SK-N-SH treated with all-trans-retinoic acid at 6 μM for 48 hours (cell line): ENCODE data around the gene MYL10.

Experiments
- ARNTL ChIP-seq: fragments of 450-650 bp; formaldehyde crosslinking; IDR thresholded peaks from 2 replicates; pipeline ENCODE4 v1.5.0; 2020; ENCODE audit warnings: low read depth, mild to moderate bottlenecking, moderate library complexity, borderline replicate concordance
- CSDC2 ChIP-seq: fragments of 250-450 bp; sonication (Bioruptor Pico); IDR thresholded peaks from 2 replicates; pipeline ENCODE4 v1.5.0; 2020; ENCODE audit warnings: mild to moderate bottlenecking, moderate library complexity
- ESRRG ChIP-seq: fragments of 250-450 bp; sonication (Bioruptor Pico); IDR thresholded peaks from 2 replicates; pipeline ENCODE4 v1.6.1; 2021; ENCODE audit warnings: mild to moderate bottlenecking
- GLIS3 ChIP-seq: fragments of 250-450 bp; sonication (Bioruptor Pico); IDR thresholded peaks from 2 replicates; pipeline ENCODE4 v1.5.0; 2020; ENCODE audit warnings: mild to moderate bottlenecking, moderate library complexity
- TSHZ2 ChIP-seq: fragments of 250-450 bp; sonication (Bioruptor Pico); IDR thresholded peaks from 2 replicates; pipeline ENCODE4 v1.5.0; 2020; ENCODE audit warnings: mild to moderate bottlenecking, moderate library complexity
- ZFP3 ChIP-seq: fragments of 250-450 bp; sonication (Bioruptor Pico); IDR thresholded peaks from 2 replicates; pipeline ENCODE4 v1.5.0; 2020; ENCODE audit warnings: mild to moderate bottlenecking, moderate library complexity
- TF ChIP-seq, protein P1 (sequence below): fragments of 250-450 bp; sonication (Bioruptor Pico); IDR thresholded peaks from 2 replicates; pipeline ENCODE4 v1.8.0; 2020; ENCODE audit warnings: mild to moderate bottlenecking, moderate library complexity, borderline replicate concordance

GRCh38 chr7:101625031-101625791 is 3.9 kb downstream of the MYL10 start:
- TF ChIP-seq, protein P1, sequence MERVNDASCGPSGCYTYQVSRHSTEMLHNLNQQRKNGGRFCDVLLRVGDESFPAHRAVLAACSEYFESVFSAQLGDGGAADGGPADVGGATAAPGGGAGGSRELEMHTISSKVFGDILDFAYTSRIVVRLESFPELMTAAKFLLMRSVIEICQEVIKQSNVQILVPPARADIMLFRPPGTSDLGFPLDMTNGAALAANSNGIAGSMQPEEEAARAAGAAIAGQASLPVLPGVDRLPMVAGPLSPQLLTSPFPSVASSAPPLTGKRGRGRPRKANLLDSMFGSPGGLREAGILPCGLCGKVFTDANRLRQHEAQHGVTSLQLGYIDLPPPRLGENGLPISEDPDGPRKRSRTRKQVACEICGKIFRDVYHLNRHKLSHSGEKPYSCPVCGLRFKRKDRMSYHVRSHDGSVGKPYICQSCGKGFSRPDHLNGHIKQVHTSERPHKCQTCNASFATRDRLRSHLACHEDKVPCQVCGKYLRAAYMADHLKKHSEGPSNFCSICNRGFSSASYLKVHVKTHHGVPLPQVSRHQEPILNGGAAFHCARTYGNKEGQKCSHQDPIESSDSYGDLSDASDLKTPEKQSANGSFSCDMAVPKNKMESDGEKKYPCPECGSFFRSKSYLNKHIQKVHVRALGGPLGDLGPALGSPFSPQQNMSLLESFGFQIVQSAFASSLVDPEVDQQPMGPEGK, result no peak
- TF ChIP-seq ESRRG (CRISPR knock-in tag), result no peak
- no peak for TF ChIP-seq CSDC2 (CRISPR knock-in tag)
- no peak for TF ChIP-seq ZFP3
- TF ChIP-seq TSHZ2, result no peak
- no peak for TF ChIP-seq GLIS3 (CRISPR knock-in tag)
- TF ChIP-seq ARNTL (CRISPR knock-in tag), result no peak
